Gastrocnemius medialis (tissue), 4 donors: ENCODE measurements around the gene CREBBP.

Experiments used
- POLR2A ChIP-seq, 2 donors: fragments of 450-650 bp; IDR thresholded peaks; one replicate each; pipeline ENCODE4 v1.6.1; 2017; ENCODE audit warnings: antibody characterized with exemption in 2 of 2, mild to moderate bottlenecking in 2 of 2, moderate library complexity in 2 of 2
- TF ChIP-seq, protein P1 (sequence below), 5 experiments: fragments of 450-650 bp in 3 of 5; fragments of 200-600 bp in 2 of 5; sonication (generic) in 2 of 5; IDR thresholded peaks in 4 of 5; conservative IDR thresholded peaks in 1 of 5; 1 replicate in 4 of 5; 2 replicates in 1 of 5; pipeline ENCODE4 v1.5.1; 2016 to 2019; ENCODE audit warnings: antibody characterized with exemption in 5 of 5, mild to moderate bottlenecking in 3 of 5, moderate library complexity in 3 of 5

DNA sequence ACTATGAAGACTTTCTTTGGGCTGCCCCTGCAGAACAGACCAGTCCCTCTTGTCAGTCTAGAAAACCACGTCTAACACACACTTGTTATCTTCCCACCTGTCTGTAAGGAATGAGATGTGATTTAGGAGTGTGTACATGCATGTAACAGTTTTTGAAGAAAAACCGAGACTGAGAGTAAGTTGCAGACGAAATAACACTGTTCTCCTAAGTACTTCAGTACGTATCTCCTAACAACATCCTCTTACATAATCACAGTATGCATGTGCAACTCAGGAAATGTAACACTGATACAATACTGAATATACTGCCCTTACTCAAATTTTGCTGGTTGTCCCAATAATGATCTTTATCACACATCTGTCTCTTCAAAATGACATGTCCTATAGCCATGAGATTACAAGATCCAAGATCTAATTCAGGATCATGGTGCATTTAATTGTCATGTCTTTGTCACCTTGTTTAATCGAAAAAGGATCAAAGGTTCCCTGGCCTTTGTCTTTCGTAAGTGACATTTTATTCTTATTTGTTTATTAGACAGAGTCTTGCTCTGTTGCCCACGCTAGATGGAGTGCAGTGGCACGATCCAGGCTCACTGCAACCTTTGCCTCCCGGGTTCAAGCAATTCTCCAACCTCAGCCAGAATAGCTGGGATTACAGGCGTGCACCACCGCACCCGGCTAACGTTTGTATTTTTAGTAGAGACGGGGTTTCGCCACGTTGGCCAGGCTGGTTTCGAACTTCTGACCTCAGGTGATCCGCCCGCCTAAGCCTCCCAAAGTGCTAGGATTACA lies 25.6 kb downstream of the CREBBP start:
- TF ChIP-seq, protein P1, sequence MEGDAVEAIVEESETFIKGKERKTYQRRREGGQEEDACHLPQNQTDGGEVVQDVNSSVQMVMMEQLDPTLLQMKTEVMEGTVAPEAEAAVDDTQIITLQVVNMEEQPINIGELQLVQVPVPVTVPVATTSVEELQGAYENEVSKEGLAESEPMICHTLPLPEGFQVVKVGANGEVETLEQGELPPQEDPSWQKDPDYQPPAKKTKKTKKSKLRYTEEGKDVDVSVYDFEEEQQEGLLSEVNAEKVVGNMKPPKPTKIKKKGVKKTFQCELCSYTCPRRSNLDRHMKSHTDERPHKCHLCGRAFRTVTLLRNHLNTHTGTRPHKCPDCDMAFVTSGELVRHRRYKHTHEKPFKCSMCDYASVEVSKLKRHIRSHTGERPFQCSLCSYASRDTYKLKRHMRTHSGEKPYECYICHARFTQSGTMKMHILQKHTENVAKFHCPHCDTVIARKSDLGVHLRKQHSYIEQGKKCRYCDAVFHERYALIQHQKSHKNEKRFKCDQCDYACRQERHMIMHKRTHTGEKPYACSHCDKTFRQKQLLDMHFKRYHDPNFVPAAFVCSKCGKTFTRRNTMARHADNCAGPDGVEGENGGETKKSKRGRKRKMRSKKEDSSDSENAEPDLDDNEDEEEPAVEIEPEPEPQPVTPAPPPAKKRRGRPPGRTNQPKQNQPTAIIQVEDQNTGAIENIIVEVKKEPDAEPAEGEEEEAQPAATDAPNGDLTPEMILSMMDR (IDR thresholded peaks at IDR 0.05 in 4 of 5, conservative IDR thresholded peaks at IDR 0.05 in 1 of 5): no peak
- TF ChIP-seq POLR2A (IDR thresholded peaks at IDR 0.05): no peak
